ENCODE data around the gene KCNJ18.
"Not testable (repeated sequence)": the region's sequence is repeated elsewhere in the genome, so short reads cannot be mapped to it uniquely, and the experiment has no call there.

- TF ChIP-seq CTCF (conservative IDR thresholded peaks at IDR 0.05; ENCODE audit: low read depth, low read length); EZH2phosphoT487 (IDR thresholded peaks at IDR 0.05; ENCODE audit: borderline replicate concordance, low read length); EZH2 (IDR thresholded peaks at IDR 0.05; ENCODE audit: low read length, unreplicated experiment): not testable (repeated sequence)
Measured at GRCh38 chr17:21665935-21666493, 26.3 kb upstream of the KCNJ18 start.
